H1 (cell line): ENCODE measurements around the gene SSTR5. TPM values are rescaled to one million over a fixed set of nuclear protein-coding genes. Genes with fewer than 3 reads are reported as not detected.

ENCODE experiments used
- EP300 ChIP-seq, 2 experiments: IDR thresholded peaks; 1 replicate in 1 of 2; 2 replicates in 1 of 2; pipeline ENCODE4 v1.6.1; 2011 to 2012; ENCODE audit warnings: low read depth in 2 of 2, low read length in 2 of 2, mild to moderate bottlenecking in 2 of 2, borderline replicate concordance in 1 of 2, inconsistent platforms in 1 of 2, moderate library complexity in 1 of 2
- RBBP5 ChIP-seq: IDR thresholded peaks from 2 replicates; pipeline ENCODE4 v1.7.1; 2012; ENCODE audit warnings: low read depth, mild to moderate bottlenecking, inconsistent platforms, low read length, moderate library complexity, borderline replicate concordance
- SP2 ChIP-seq: IDR thresholded peaks from 2 replicates; pipeline ENCODE4 v1.6.1; 2012; ENCODE audit warnings: mild to moderate bottlenecking, low read length, inconsistent platforms
- TAF7 ChIP-seq: optimal IDR thresholded peaks from 2 replicates; pipeline ENCODE3; 2011; ENCODE audit warnings: low read depth, mild to moderate bottlenecking, inconsistent platforms, low read length, moderate library complexity, borderline replicate concordance
- polyA plus RNA-seq, 7 experiments: library from polyadenylated mRNA; depleted of rRNA in 3 of 7; stranded (reverse) in 5 of 7; unstranded in 2 of 7; fragments of >200 nt in 5 of 7; fragments of 200-250 nt in 2 of 7; gene quantifications; 1 replicate in 5 of 7; 2 replicates in 1 of 7; 4 replicates in 1 of 7; pipeline versions ENCODE4 v1.2.1 to v1.2.3, GENCODE V29; 2011 to 2013; ENCODE audit warnings: missing spikeins in 2 of 7, mixed read lengths in 2 of 7
- total RNA-seq: library from RNA; stranded (reverse); fragmentation: NEBNext Ultra II Directional; extraction: Animal tissue kit (Norgen Biotek cat#: 25700); gene quantifications from 2 replicates; pipeline ENCODE4 v1.2.1, GENCODE V29; 2021

Gene SSTR5
- total and polyA plus RNA-seq, 2 of the 8 experiments (the other 6 are each of a cell fraction or from before 2014, with no cell fraction given), result 0.56 to 0.60 TPM

DNA sequence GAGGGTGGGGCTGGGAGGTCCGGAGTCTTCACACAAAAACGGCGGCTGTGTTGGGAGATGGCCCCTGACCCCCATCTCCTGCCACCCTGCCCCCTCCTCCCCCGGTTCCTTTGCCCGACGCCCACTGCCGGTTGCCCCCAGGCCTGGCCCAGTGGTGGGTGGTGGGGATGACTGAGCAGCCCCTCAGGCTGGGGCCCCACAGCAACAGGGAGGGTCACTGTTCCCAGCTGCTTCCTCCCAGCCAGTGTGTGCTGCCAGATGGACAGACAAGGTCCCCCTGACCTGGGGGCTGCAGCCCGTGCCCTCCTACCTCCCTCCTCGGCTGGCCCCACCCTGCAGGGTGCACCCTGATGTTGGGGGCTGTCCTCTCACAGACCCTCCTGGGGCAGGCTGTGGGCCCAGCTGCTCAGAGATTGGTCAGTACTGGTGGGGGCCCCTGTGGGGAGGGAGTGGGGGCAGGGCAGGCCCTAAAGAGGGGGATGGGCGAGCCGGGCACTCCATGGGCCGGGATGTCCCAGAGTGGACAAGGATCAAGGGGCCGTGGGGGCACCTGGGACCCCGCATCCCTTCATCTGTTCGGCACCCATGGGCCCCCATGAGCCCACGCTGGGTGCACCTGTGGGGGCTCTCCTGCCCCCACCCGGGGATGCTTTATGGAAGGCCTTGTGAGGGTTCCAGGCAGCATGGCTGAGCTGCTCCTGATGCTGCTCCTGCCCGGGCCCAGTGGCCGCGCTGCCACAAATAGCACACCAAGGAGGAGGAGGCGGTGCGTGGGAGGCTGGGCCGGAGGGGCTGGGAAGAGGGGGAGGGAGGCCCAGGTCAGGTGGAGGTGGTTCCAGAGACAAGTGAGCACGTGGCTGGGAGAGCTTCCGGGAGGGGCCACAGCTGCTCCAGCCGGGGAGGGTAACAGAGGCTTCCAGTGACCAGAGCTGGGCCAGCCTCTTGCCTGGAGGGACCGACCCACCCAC lies 18.4 kb downstream of the SSTR5 start (continued):
- TF ChIP-seq RBBP5 (no peak), EP300 (IDR thresholded peaks at IDR 0.05; ENCODE audit: borderline replicate concordance in 1 of 2, low read depth in 2 of 2, low read length in 2 of 2) (no peak), TAF7 (no peak), SP2 (no peak)
